Panc1 (cell line): ENCODE measurements around the gene CTXND1. TPM values are rescaled to one million over a fixed set of nuclear protein-coding genes. Genes with fewer than 3 reads are reported as not detected.
A peak's percentile ranks its signal among the peaks of the same experiment; 100 is the strongest.

Experiments used
- ATAC-seq: fragments of 200-7000 bp; cut with Tn5 transposase; 2 replicates; pipeline ENCODE4 v1.9.1; 2020; ENCODE audit warnings: mild to moderate bottlenecking, moderate library complexity
- BruUV-seq: library from RNA; stranded (reverse); fragments of 400-500 nt; replicated peaks from 2 replicates; lab custom pipeline; 2021; lab: Mats Ljungman, UMichigan
- CTCF ChIA-PET: fragments of 300-600 bp; sonication (Branson Sonifier 250); formaldehyde crosslinking; loops from one replicate; lab custom pipeline; 2022; ENCODE audit warnings: antibody characterized with exemption; lab: Charles Lee
- POLR2A ChIA-PET: fragments of 300-600 bp; sonication (Branson Sonifier 250); formaldehyde crosslinking; loops from one replicate; lab custom pipeline; 2022; ENCODE audit warnings: antibody characterized with exemption; lab: Charles Lee
- DNase-seq: peaks from one replicate; pipeline ENCODE4 v3.0.0-alpha.2; 2010; ENCODE audit warnings: low read depth, low spot score
- H3K27ac ChIP-seq: 2 replicates; pipeline ENCODE4 v1.5.1; 2011; ENCODE audit warnings: mild to moderate bottlenecking, low read length, inconsistent platforms
- H3K27me3 ChIP-seq: fragments of 200-500 bp; sonication (Bioruptor generic); 2 replicates; pipeline ENCODE4 v1.6.0; 2014; ENCODE audit warnings: low read length, inconsistent platforms; ENCODE audit not compliant: control insufficient read depth, insufficient read depth
- H3K36me3 ChIP-seq: fragments of 200-500 bp; sonication (Bioruptor generic); 2 replicates; pipeline ENCODE4 v1.5.1; 2014; ENCODE audit warnings: inconsistent platforms, mild to moderate bottlenecking, low read length, moderate library complexity; ENCODE audit not compliant: control insufficient read depth, insufficient read depth
- H3K4me1 ChIP-seq: 2 replicates; pipeline ENCODE4 v1.5.1; 2011; ENCODE audit warnings: inconsistent platforms, mild to moderate bottlenecking, low read length, moderate library complexity; ENCODE audit not compliant: control insufficient read depth, insufficient read depth
- H3K4me3 ChIP-seq, 2 experiments: 2 replicates each; pipeline ENCODE4 v1.5.1; 2011 to 2012; ENCODE audit warnings: low read depth in 2 of 2, low read length in 2 of 2, mild to moderate bottlenecking in 2 of 2, inconsistent platforms in 1 of 2, moderate library complexity in 1 of 2
- H3K9me3 ChIP-seq: fragments of 200-500 bp; sonication (Bioruptor generic); 2 replicates; pipeline ENCODE4 v1.5.1; 2014; ENCODE audit warnings: low read depth, mild to moderate bottlenecking, inconsistent platforms, low read length, moderate library complexity; ENCODE audit not compliant: control insufficient read depth, insufficient read depth
- CTCF ChIP-seq: fragments of 450-650 bp; IDR thresholded peaks from 2 replicates; pipeline ENCODE4 v1.5.1; 2017; ENCODE audit warnings: mild to moderate bottlenecking
- POLR2AphosphoS5 ChIP-seq: IDR thresholded peaks from 2 replicates; pipeline ENCODE4 v1.6.1; 2012; ENCODE audit warnings: mild to moderate bottlenecking, low read depth, low read length, moderate library complexity
- REST ChIP-seq, 2 experiments: IDR thresholded peaks; 2 replicates each; pipeline ENCODE4 v1.6.1; 2011 to 2012; ENCODE audit warnings: low read depth in 2 of 2, control low read depth in 1 of 2, low read length in 1 of 2, mild to moderate bottlenecking in 1 of 2, moderate library complexity in 1 of 2; ENCODE audit not compliant: insufficient read depth in 1 of 2
- SIN3A ChIP-seq: IDR thresholded peaks from 2 replicates; pipeline ENCODE4 v1.6.1; 2012; ENCODE audit warnings: low read depth, mild to moderate bottlenecking, low read length, moderate library complexity, borderline replicate concordance; ENCODE audit not compliant: insufficient read depth
- TCF7L2 ChIP-seq: IDR thresholded peaks from 2 replicates; pipeline ENCODE4 v1.6.1; 2011; ENCODE audit warnings: mild to moderate bottlenecking, low read depth, low read length, inconsistent platforms
- in situ Hi-C: cut with HindIII; loops from 2 replicates; pipeline ENCODE4 v1.10.0; 2016; ENCODE audit warnings: low sequenced_read_pairs, low pct_unique_long_range_greater_than_20kb
- intact Hi-C: fragments of 100-400 bp; cut with micrococcal nuclease; formaldehyde crosslinking; loops from one replicate; pipeline ENCODE4 v1.10.0; 2022; ENCODE audit not compliant: unreplicated experiment
- total RNA-seq: library from RNA; stranded (reverse); gene quantifications from one replicate; pipeline ENCODE4 v1.2.1, GENCODE V29; 2021; ENCODE audit not compliant: unreplicated experiment

Gene CTXND1
- total RNA-seq, 1 experiment from 2014 or later: not detected

- H3K4me3 ChIP-seq: no peak overlapping the region
- no peaks in the 10 kb centered on the region for H3K9me3 ChIP-seq
- POLR2A ChIA-PET: interaction anchor here (0.7 kb wide), 1 partner anchor 278 kb away, joined by 5 read pairs; no protein-coding TSS in a partner anchor
- TF ChIP-seq REST (IDR thresholded peaks at IDR 0.05; ENCODE audit: insufficient read depth in 1 of 2, low read depth in 2 of 2, low read length in 1 of 2) (no peak), CTCF (no peak), SIN3A (no peak), TCF7L2 (no peak), POLR2AphosphoS5 (no peak)
- no peak overlapping the region for H3K27ac ChIP-seq
- H3K4me1 ChIP-seq: no peaks in the 10 kb centered on the region
- CTCF ChIA-PET: interaction anchor here (1.0 kb wide), 1 partner anchor 10 kb away, joined by 3 read pairs; no protein-coding TSS in a partner anchor
- in situ Hi-C loops (no loop called here), intact Hi-C loops (no loop called here)
- ATAC-seq: no peak
- no peaks in the 10 kb centered on the region for H3K27me3 ChIP-seq
- no TSS peak for BruUV-seq
- no peaks in the 10 kb centered on the region for H3K36me3 ChIP-seq
- DNase-seq: no peak
Measured at GRCh38 chr15:80161468-80162016, 90.5 kb downstream of the CTXND1 start.

GRCh38 chr15:80160570-80161156 lies 91.3 kb downstream of the CTXND1 start:
- H3K9me3 ChIP-seq: no peaks in the 10 kb centered on the region
- BruUV-seq: no TSS peak
- DNase-seq (no peak), ATAC-seq (peak; percentile 51; the same call in 1 of the 2 replicates)
- H3K27me3 ChIP-seq: no peaks in the 10 kb centered on the region
- ChIA-PET POLR2A (interaction anchor here (0.6 kb wide), 1 partner anchor 76 kb away, joined by 4 read pairs; no protein-coding TSS in a partner anchor), CTCF (no interaction called here)
- in situ Hi-C loops (no loop called here), intact Hi-C loops (no loop called here)
- no peak for TF ChIP-seq CTCF
- no peaks in the 10 kb centered on the region for H3K36me3 ChIP-seq
- no peak overlapping the region for H3K4me3 ChIP-seq
- H3K4me1 ChIP-seq: no peaks in the 10 kb centered on the region; the same call in 1 of the 2 replicates
- H3K27ac ChIP-seq: no peak overlapping the region
